Upper lobe of left lung (tissue), 6 donors: ENCODE results near the gene ARHGAP31. TPM values are rescaled to one million over a fixed set of nuclear protein-coding genes. Genes with fewer than 3 reads are reported as not detected.
A peak's percentile ranks its signal among the peaks of the same experiment; 100 is the strongest.

Experiments used
- ATAC-seq, 2 donors: fragments of 200-7000 bp; cut with Tn5 transposase; one replicate each; pipeline ENCODE4 v1.9.1; 2022; ENCODE audit warnings: mild to moderate bottlenecking in 2 of 2, moderate library complexity in 2 of 2; ENCODE audit not compliant: low FRiP score in 2 of 2
- DNase-seq, 2 donors: peaks; one replicate each; pipeline ENCODE4 v3.0.0-alpha.2; 2019 to 2020
- H3K27ac ChIP-seq, 4 donors: fragments of 200-600 bp; sonication (generic); one replicate each; pipeline ENCODE4 v1.5.1; 2016 to 2019
- H3K27me3 ChIP-seq, 4 donors: fragments of 200-600 bp; sonication (generic); one replicate each; pipeline ENCODE4 v1.5.1; 2017 to 2019
- H3K36me3 ChIP-seq, 4 donors: fragments of 200-600 bp; sonication (generic); one replicate each; pipeline ENCODE4 v1.5.1; 2016 to 2019
- H3K4me1 ChIP-seq, 4 donors: fragments of 200-600 bp; sonication (generic); one replicate each; pipeline ENCODE4 v1.5.1; 2018 to 2019
- H3K4me3 ChIP-seq, 4 donors: fragments of 200-600 bp; sonication (generic); one replicate each; pipeline ENCODE4 v1.5.1; 2017 to 2019; ENCODE audit warnings: mild to moderate bottlenecking in 2 of 4, moderate library complexity in 1 of 4
- H3K9me3 ChIP-seq, 4 donors: fragments of 200-600 bp; sonication (generic); one replicate each; pipeline ENCODE4 v1.5.1; 2018 to 2019
- EP300 ChIP-seq, 4 donors: sonication (generic); formaldehyde crosslinking; IDR thresholded peaks; one replicate each; pipeline ENCODE4 v1.5.1; 2017; ENCODE audit warnings: antibody characterized with exemption in 4 of 4, control low read depth in 2 of 4
- POLR2A ChIP-seq, 4 donors: fragments of 450-650 bp; IDR thresholded peaks; one replicate each; pipeline ENCODE4 v1.5.1; 2016 to 2017; ENCODE audit warnings: antibody characterized with exemption in 4 of 4, mild to moderate bottlenecking in 2 of 4
- POLR2AphosphoS5 ChIP-seq, 2 donors: sonication (generic); formaldehyde crosslinking; IDR thresholded peaks; one replicate each; pipeline ENCODE4 v1.5.1; 2017; ENCODE audit warnings: antibody characterized with exemption in 2 of 2
- WGBS, 2 donors: methylation state at CpG; one replicate each; pipeline ENCODE4 v1.1.5; 2017 to 2018; 5-methylcytosine and 5-hydroxymethylcytosine counted together
- total RNA-seq, 6 donors: library from RNA; depleted of rRNA in 4 of 6; stranded (reverse); fragments of >200 nt in 4 of 6; gene quantifications; one replicate each; pipeline versions ENCODE4 v1.1.0 to v1.2.1, GENCODE V29; 2016 to 2021
- TF ChIP-seq, protein P1 (sequence below), 6 experiments: fragments of 450-650 bp in 4 of 6; fragments of 200-600 bp in 2 of 6; sonication (generic) in 2 of 6; IDR thresholded peaks; one replicate each; pipeline ENCODE4 v1.5.1; 2016 to 2019; ENCODE audit warnings: antibody characterized with exemption in 6 of 6
- donor health status: DM: no; HTN: no; CAD: no; lungs with moderate emphysema.
- donor health status: DM: no; HTN: yes; CAD: no; lungs with severe emphysema.

Gene ARHGAP31
- total RNA-seq, 6 donors from 2014 or later = 47.1 to 91.0 (median 66.2) TPM

DNA sequence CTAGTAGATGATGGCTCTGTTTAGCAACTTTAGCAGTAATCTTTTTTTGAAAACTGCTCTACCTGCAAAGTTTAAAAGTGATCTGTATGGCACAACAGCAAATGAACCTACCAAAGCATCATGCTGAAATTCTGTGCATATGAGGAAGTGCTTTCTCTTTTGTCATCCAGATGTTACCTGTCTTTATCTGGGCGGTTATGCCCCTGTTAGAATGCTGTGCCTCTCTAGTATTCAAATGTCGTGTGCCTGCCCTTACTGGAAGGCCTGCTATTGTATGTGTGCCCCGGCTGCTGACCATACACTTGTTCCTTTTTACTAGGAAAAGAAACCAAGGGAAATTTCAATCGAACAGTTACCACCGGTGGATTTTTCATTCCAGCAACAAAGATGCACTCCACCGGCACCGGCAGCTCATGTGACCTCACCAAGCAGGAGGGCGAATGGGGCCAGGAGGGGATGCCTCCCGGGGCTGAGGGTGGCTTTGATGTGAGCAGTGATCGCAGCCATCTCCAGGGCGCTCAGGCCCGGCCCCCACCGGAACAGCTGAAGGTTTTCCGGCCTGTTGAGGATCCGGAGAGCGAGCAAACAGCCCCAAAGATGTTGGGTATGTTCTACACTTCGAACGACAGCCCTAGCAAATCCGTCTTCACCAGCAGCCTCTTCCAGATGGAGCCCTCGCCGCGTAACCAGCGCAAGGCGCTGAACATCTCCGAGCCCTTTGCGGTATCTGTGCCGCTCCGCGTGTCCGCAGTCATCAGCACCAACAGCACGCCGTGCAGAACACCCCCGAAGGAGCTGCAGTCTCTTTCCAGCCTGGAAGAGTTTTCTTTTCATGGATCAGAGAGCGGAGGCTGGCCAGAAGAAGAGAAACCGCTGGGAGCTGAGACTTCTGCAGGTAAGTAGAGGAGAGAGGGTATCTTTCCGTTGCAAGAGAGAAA is 107.6 kb downstream of the ARHGAP31 start:
- Histone ChIP-seq H3K27ac (no peak overlapping the region), H3K9me3 (no peaks in the 10 kb centered on the region), H3K4me3 (no peak overlapping the region), H3K4me1 (no peaks in the 10 kb centered on the region), H3K27me3 (no peaks in the 10 kb centered on the region), H3K36me3 (peaks cover 3 to 98% (median 45%) of the 10 kb centered on the region in 4 donors)
- ATAC-seq (peak in 1 of 2 donors; percentile 39), DNase-seq (peak in 1 of 2 donors; percentile 67)
- 91 to 95% methylated on average over 28 to 36 of the region's 36 CpGs for WGBS, 2 donors
- TF ChIP-seq POLR2A (IDR thresholded peaks at IDR 0.05) = no peak
- no peak for TF ChIP-seq POLR2AphosphoS5 (IDR thresholded peaks at IDR 0.05)
- no peak for TF ChIP-seq EP300 (IDR thresholded peaks at IDR 0.05)
- TF ChIP-seq, protein P1, sequence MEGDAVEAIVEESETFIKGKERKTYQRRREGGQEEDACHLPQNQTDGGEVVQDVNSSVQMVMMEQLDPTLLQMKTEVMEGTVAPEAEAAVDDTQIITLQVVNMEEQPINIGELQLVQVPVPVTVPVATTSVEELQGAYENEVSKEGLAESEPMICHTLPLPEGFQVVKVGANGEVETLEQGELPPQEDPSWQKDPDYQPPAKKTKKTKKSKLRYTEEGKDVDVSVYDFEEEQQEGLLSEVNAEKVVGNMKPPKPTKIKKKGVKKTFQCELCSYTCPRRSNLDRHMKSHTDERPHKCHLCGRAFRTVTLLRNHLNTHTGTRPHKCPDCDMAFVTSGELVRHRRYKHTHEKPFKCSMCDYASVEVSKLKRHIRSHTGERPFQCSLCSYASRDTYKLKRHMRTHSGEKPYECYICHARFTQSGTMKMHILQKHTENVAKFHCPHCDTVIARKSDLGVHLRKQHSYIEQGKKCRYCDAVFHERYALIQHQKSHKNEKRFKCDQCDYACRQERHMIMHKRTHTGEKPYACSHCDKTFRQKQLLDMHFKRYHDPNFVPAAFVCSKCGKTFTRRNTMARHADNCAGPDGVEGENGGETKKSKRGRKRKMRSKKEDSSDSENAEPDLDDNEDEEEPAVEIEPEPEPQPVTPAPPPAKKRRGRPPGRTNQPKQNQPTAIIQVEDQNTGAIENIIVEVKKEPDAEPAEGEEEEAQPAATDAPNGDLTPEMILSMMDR (IDR thresholded peaks at IDR 0.05) = no peak

DNA sequence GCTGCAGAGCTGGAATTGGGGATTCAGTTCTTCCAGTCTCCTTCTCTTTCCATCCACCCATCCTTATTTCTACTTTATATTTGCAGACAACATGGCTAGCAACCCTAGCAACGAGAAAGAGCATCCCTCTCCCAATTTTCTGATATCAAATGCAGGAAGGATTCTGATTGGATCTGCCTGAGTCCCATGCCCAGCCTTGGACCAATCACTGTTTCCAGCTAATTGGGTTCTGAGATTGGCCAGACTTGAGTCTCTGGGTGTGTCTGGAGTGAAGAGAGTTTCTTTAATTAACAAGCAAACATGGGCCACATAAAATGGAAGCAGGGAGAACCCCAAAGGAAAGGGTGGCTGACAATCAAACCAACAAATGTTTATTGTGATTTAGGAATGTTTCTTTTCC is 108.6 kb downstream of the ARHGAP31 start:
- Histone ChIP-seq H3K36me3 (peaks cover 3 to 98% (median 43%) of the 10 kb centered on the region in 4 donors), H3K4me3 (no peak overlapping the region), H3K9me3 (no peaks in the 10 kb centered on the region), H3K27ac (no peak overlapping the region), H3K4me1 (no peaks in the 10 kb centered on the region), H3K27me3 (no peaks in the 10 kb centered on the region)
- ATAC-seq (no peak), DNase-seq (no peak)
- TF ChIP-seq POLR2AphosphoS5 (IDR thresholded peaks at IDR 0.05) (no peak), EP300 (IDR thresholded peaks at IDR 0.05) (no peak)
- WGBS, 2 donors = 76 to 89% methylated on average over 1 of the region's 1 CpG

DNA sequence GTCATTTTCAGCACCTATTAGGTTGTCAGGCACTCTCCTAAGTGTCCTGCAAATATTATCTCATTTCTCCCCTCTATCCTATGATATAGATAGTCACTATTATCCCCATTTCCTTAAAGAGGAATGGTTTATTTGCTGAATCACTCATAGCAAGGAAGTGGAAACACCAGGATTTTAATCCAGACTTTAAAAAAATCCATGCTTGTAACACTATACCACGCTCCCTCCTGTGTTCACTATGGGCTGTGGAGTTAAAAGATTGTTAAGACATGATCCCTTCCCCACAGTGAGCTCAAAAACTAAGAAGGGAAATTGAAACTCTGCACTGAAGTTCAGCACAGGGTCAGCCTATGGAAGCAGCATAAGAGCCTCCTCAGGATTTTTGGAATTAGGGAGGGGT is 109.0 kb downstream of the ARHGAP31 start:
- Histone ChIP-seq H3K4me3 (no peak overlapping the region), H3K9me3 (no peaks in the 10 kb centered on the region), H3K27me3 (no peaks in the 10 kb centered on the region), H3K4me1 (no peaks in the 10 kb centered on the region), H3K27ac (no peak overlapping the region), H3K36me3 (peaks cover 3 to 96% (median 43%) of the 10 kb centered on the region in 4 donors)
- ATAC-seq (no peak), DNase-seq (no peak)
- TF ChIP-seq, protein P1 (IDR thresholded peaks at IDR 0.05) = no peak
- no peak for TF ChIP-seq EP300 (IDR thresholded peaks at IDR 0.05)
- WGBS, 2 donors = 87 to 96% methylated on average over 1 of the region's 1 CpG

DNA sequence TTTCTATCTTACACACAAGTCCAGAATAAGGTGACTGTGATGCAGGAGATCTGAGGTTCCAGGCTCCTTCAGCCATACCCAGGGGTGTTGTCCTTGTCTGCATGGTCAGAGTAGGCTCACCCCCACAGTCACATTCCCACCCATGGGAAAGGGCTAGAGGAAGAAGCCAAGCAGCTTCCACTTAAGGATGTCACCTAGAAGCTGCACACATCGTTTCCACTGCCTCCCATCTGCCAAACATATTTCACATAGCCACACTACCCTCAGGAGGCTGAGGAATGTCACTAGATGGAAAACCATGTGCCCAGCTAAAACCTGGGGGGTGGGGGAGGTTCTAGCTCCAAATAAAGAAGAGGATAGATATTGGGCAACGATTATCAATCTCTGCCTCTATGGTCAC is 111.1 kb downstream of the ARHGAP31 start:
- Histone ChIP-seq H3K36me3 (peaks cover 0 to 94% (median 43%) of the 10 kb centered on the region in 4 donors), H3K9me3 (no peaks in the 10 kb centered on the region), H3K4me3 (no peak overlapping the region), H3K4me1 (no peaks in the 10 kb centered on the region), H3K27me3 (no peaks in the 10 kb centered on the region), H3K27ac (no peak overlapping the region)
- DNase-seq (no peak), ATAC-seq (no peak)
- TF ChIP-seq POLR2A (IDR thresholded peaks at IDR 0.05) (no peak), EP300 (IDR thresholded peaks at IDR 0.05) (no peak), POLR2AphosphoS5 (IDR thresholded peaks at IDR 0.05) (no peak)
- TF ChIP-seq, protein P1 (IDR thresholded peaks at IDR 0.05) = no peak
- 75 to 78% methylated on average over 2 of the region's 2 CpGs for WGBS, 2 donors

DNA sequence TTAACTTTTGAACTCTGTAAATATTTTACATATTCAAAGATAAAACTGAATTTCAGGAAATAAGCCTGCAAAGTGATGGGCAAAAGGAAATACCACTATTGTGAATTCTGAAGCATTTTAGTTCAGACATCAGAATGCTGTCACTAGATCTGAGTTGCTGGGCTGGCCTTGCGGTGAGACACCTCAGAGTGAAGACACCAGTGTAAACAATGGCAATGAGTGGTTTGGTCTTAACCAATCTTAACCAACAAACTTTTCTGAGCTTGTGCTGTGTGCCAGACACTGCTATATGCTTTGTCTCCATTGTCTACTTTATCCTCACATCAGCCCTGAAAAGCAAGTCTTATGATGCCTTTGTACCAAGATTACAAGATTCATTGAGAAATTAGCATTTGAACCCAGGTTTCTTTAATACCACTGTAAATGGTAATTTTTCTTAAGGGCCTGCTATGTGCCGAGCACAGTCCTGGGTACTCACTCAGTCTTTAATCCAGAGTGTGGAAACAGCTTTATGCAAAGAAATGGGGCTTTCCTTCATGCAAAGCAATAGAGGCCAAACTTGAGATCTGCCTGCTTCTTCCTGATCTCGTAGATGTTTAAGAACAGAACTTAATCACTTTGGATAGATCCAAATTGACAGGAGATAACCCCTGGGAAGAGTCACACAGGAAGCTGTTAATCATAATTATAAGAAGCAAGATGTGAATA is 114.2 kb downstream of the ARHGAP31 start:
- Histone ChIP-seq H3K4me3 (no peak overlapping the region), H3K4me1 (no peaks in the 10 kb centered on the region), H3K9me3 (no peaks in the 10 kb centered on the region), H3K27me3 (no peaks in the 10 kb centered on the region), H3K27ac (no peak overlapping the region), H3K36me3 (peaks cover 0 to 91% (median 42%) of the 10 kb centered on the region in 4 donors)
- DNase-seq = no peak
- TF ChIP-seq POLR2A (IDR thresholded peaks at IDR 0.05) (no peak), EP300 (IDR thresholded peaks at IDR 0.05) (no peak), POLR2AphosphoS5 (IDR thresholded peaks at IDR 0.05) (no peak)
- TF ChIP-seq, protein P1 (IDR thresholded peaks at IDR 0.05) = no peak
- WGBS, 2 donors = 83 to 89% methylated on average over 3 of the region's 3 CpGs
- no peak for ATAC-seq
